GM12878 (cell line): Measurements from ENCODE around the gene RCAN2. TPM values are rescaled to one million over a fixed set of nuclear protein-coding genes. Genes with fewer than 3 reads are reported as not detected.

Experiments
- ATAC-seq: fragments of 200-7000 bp; cut with Tn5 transposase; 3 replicates; pipeline ENCODE4 v1.9.1; 2020; ENCODE audit warnings: mild to moderate bottlenecking, moderate library complexity
- BruUV-seq: library from RNA; stranded (reverse); fragments of 400-500 nt; replicated peaks from 2 replicates; lab custom pipeline; 2021; lab: Mats Ljungman, UMichigan
- CTCF ChIA-PET: fragments of 300-600 bp; sonication (Branson Sonifier 250); formaldehyde crosslinking; extraction: SDS; loops from one replicate; lab custom pipeline; 2021; ENCODE audit warnings: inconsistent platforms; lab: Yijun Ruan, JAX
- POLR2A ChIA-PET: fragments of 350-600 bp; formaldehyde crosslinking; extraction: SDS; loops from one replicate; lab custom pipeline; 2021; ENCODE audit warnings: inconsistent platforms; lab: Charles Lee
- RAD21 ChIA-PET: fragments of 300-600 bp; sonication (Branson Sonifier 250); formaldehyde crosslinking; loops from one replicate; lab custom pipeline; 2023; ENCODE audit warnings: antibody characterized with exemption; ENCODE audit not compliant: unreplicated experiment; lab: Charles Lee
- SMC1A ChIA-PET: fragments of 300-600 bp; sonication (Branson Sonifier 250); formaldehyde crosslinking; loops from one replicate; lab custom pipeline; 2023; ENCODE audit not compliant: unreplicated experiment, uncharacterized antibody; lab: Charles Lee
- DNase-seq: peaks from one replicate; pipeline ENCODE4 v3.0.0-alpha.2; 2011; ENCODE audit warnings: low read depth, low spot score
- FAIRE-seq: peaks from 3 replicates; lab custom pipeline; 2011; peaks lifted over from hg19 to GRCh38; lab: Jason Lieb, UNC
- H2AFZ ChIP-seq: 2 replicates; pipeline ENCODE4 v1.6.0; 2011; ENCODE audit warnings: low read depth, low read length, control low read depth; ENCODE audit not compliant: control insufficient read depth
- H3K27ac ChIP-seq: 2 replicates; pipeline ENCODE4 v1.5.1; 2011; ENCODE audit warnings: control low read depth; ENCODE audit not compliant: control insufficient read depth, insufficient read depth
- H3K27me3 ChIP-seq, 2 experiments: replicated peaks in 1 of 2; 2 replicates each; pipeline versions ENCODE4 v1.6.0 to v1.6.1; 2011; ENCODE audit warnings: low read length in 1 of 2; ENCODE audit not compliant: control insufficient read depth in 2 of 2, insufficient read depth in 2 of 2
- H3K36me3 ChIP-seq, 2 experiments: 2 replicates each; pipeline ENCODE4 v1.5.1; 2011; ENCODE audit warnings: low read length in 1 of 2; ENCODE audit not compliant: control insufficient read depth in 2 of 2, insufficient read depth in 2 of 2
- H3K4me1 ChIP-seq: 2 replicates; pipeline ENCODE4 v1.6.1; 2011; ENCODE audit warnings: mild to moderate bottlenecking, low read length, moderate library complexity, mixed read lengths; ENCODE audit not compliant: control insufficient read depth, insufficient read depth
- H3K4me2 ChIP-seq: 2 replicates; pipeline ENCODE4 v1.6.0; 2011; ENCODE audit warnings: control low read depth; ENCODE audit not compliant: control insufficient read depth, insufficient read depth
- H3K4me3 ChIP-seq: fragments of 200-600 bp; sonication (generic); 2 replicates; pipeline ENCODE4 v1.5.1; 2016
- H3K79me2 ChIP-seq: 2 replicates; pipeline ENCODE4 v1.6.0; 2011; ENCODE audit warnings: low read length; ENCODE audit not compliant: control insufficient read depth, insufficient read depth
- H3K9ac ChIP-seq: 2 replicates; pipeline ENCODE4 v1.8.0; 2011; ENCODE audit warnings: low read length, control low read depth, mixed read lengths; ENCODE audit not compliant: control insufficient read depth, insufficient read depth
- H3K9me3 ChIP-seq: replicated peaks from 3 replicates; pipeline ENCODE4 v1.5.1; 2011; ENCODE audit warnings: mild to moderate bottlenecking, low read length; ENCODE audit not compliant: control insufficient read depth, insufficient read depth
- H4K20me1 ChIP-seq: 2 replicates; pipeline ENCODE4 v1.6.0; 2011; ENCODE audit not compliant: control insufficient read depth, insufficient read depth
- CHD2 ChIP-seq: IDR thresholded peaks from 2 replicates; pipeline ENCODE4 v1.6.1; 2011; ENCODE audit warnings: low read depth, low read length, improper control_type of control experiment, borderline replicate concordance
- DPF2 ChIP-seq: fragments of 450-650 bp; IDR thresholded peaks from 2 replicates; pipeline ENCODE4 v1.6.1; 2017; ENCODE audit warnings: mild to moderate bottlenecking
- EGR1 ChIP-seq, 2 experiments: IDR thresholded peaks; 1 replicate in 1 of 2; 2 replicates in 1 of 2; pipeline ENCODE4 v1.6.1; 2011 to 2012; ENCODE audit warnings: low read depth in 2 of 2, low read length in 2 of 2, borderline replicate concordance in 1 of 2, mild to moderate bottlenecking in 1 of 2, moderate library complexity in 1 of 2
- IKZF2 ChIP-seq, 2 experiments: fragments of 450-650 bp; IDR thresholded peaks; 2 replicates each; pipeline ENCODE4 v1.6.1; 2017; ENCODE audit warnings: mild to moderate bottlenecking in 2 of 2, moderate library complexity in 2 of 2
- JUNB ChIP-seq: IDR thresholded peaks from 2 replicates; pipeline ENCODE4 v1.6.1; 2016; ENCODE audit warnings: antibody characterized with exemption, mild to moderate bottlenecking
- KLF5 ChIP-seq: fragments of 450-650 bp; IDR thresholded peaks from 2 replicates; pipeline ENCODE4 v1.6.1; 2014; ENCODE audit warnings: mild to moderate bottlenecking; ENCODE audit not compliant: partially characterized antibody
- MEF2A ChIP-seq: IDR thresholded peaks from 2 replicates; pipeline ENCODE4 v1.6.1; 2011; ENCODE audit warnings: low read depth, mild to moderate bottlenecking, low read length, moderate library complexity; ENCODE audit not compliant: insufficient read depth
- MLLT1 ChIP-seq: fragments of 450-650 bp; IDR thresholded peaks from 2 replicates; pipeline ENCODE4 v1.6.1; 2016; ENCODE audit warnings: mild to moderate bottlenecking
- NFYA ChIP-seq: IDR thresholded peaks from 2 replicates; pipeline ENCODE4 v1.6.1; 2011; ENCODE audit warnings: low read depth, mild to moderate bottlenecking, low read length, improper control_type of control experiment, borderline replicate concordance
- NFYB ChIP-seq: IDR thresholded peaks from 2 replicates; pipeline ENCODE4 v1.6.1; 2011; ENCODE audit warnings: low read depth, mild to moderate bottlenecking, low read length, improper control_type of control experiment, moderate library complexity; ENCODE audit not compliant: insufficient read depth
- NR2C2 ChIP-seq: IDR thresholded peaks from 2 replicates; pipeline ENCODE4 v1.6.1; 2011; ENCODE audit warnings: borderline replicate concordance, low read depth; ENCODE audit not compliant: control insufficient read depth, insufficient read length
- NR2F1 ChIP-seq: fragments of 450-650 bp; conservative IDR thresholded peaks from 2 replicates; pipeline ENCODE4 v1.6.1; 2017; ENCODE audit warnings: mild to moderate bottlenecking
- RAD51 ChIP-seq: fragments of 450-650 bp; IDR thresholded peaks from 2 replicates; pipeline ENCODE4 v1.6.1; 2016; ENCODE audit warnings: moderate library complexity, mild to moderate bottlenecking, inconsistent platforms
- RELB ChIP-seq: fragments of 450-650 bp; IDR thresholded peaks from 2 replicates; pipeline ENCODE4 v1.6.1; 2017; ENCODE audit warnings: low read depth, mild to moderate bottlenecking, moderate library complexity
- SIX5 ChIP-seq: IDR thresholded peaks from 2 replicates; pipeline ENCODE4 v1.6.1; 2011; ENCODE audit warnings: mild to moderate bottlenecking, low read depth, low read length, moderate library complexity; ENCODE audit not compliant: severe bottlenecking
- SMARCA5 ChIP-seq: fragments of 450-650 bp; IDR thresholded peaks from 2 replicates; pipeline ENCODE4 v1.6.1; 2017; ENCODE audit warnings: mild to moderate bottlenecking
- STAT1 ChIP-seq: fragments of 450-650 bp; conservative IDR thresholded peaks from 2 replicates; pipeline ENCODE4 v1.6.1; 2014; ENCODE audit warnings: antibody characterized with exemption, mild to moderate bottlenecking
- TAF1 ChIP-seq: IDR thresholded peaks from 2 replicates; pipeline ENCODE4 v1.6.1; 2011; ENCODE audit warnings: mild to moderate bottlenecking, low read depth, low read length, borderline replicate concordance
- TBL1XR1 ChIP-seq: IDR thresholded peaks from 2 replicates; pipeline ENCODE4 v1.6.1; 2012; ENCODE audit warnings: low read depth, low read length, improper control_type of control experiment
- TCF3 ChIP-seq: IDR thresholded peaks from 2 replicates; pipeline ENCODE4 v1.6.1; 2012; ENCODE audit warnings: low read depth, mild to moderate bottlenecking, low read length, borderline replicate concordance; ENCODE audit not compliant: insufficient read depth
- WGBS: methylation state at CpG from one replicate; pipeline ENCODE4 v1.1.6; 2016; ENCODE audit warnings: low lambda C conversion rate; ENCODE audit not compliant: insufficient replicate concordance, insufficient coverage; ENCODE audit errors: missing lambda C conversion rate; 5-methylcytosine and 5-hydroxymethylcytosine counted together
- in situ Hi-C: fragments of 300-500 bp; cut with MboI; formaldehyde crosslinking; loops from 9 replicates; pipeline ENCODE4 v1.14.3; 2018; ENCODE audit warnings: mixed read lengths
- intact Hi-C: fragments of 100-400 bp; cut with micrococcal nuclease; formaldehyde crosslinking; loops from one replicate; pipeline ENCODE4 v1.14.2; 2022; ENCODE audit not compliant: unreplicated experiment
- polyA plus RNA-seq, 11 experiments: library from polyadenylated mRNA; depleted of rRNA in 4 of 11; unstranded in 6 of 11; stranded (reverse) in 5 of 11; fragments of >200 nt; fragmentation: Nextera tagmentation in 4 of 11; fragmentation: Illumina TruSeq in 1 of 11; extraction: Ambion mirVana in 4 of 11; extraction: Trizol in 1 of 11; gene quantifications; 1 replicate in 1 of 11; 2 replicates in 10 of 11; pipeline versions ENCODE4 v1.2.1 to v1.2.3, GENCODE V29; 2011 to 2016; ENCODE audit warnings: inconsistent platforms in 2 of 11, missing spikeins in 2 of 11, low read depth in 1 of 11
- total RNA-seq, 4 experiments: library from RNA; depleted of rRNA in 3 of 4; stranded (reverse); fragments of >200 nt in 3 of 4; fragmentation: Illumina TruSeq in 1 of 4; extraction: Trizol in 1 of 4; gene quantifications; 2 replicates each; pipeline versions ENCODE4 v1.2.1 to v1.2.3, GENCODE V29; 2013 to 2021

Gene RCAN2
- total and polyA plus RNA-seq, 10 of the 15 experiments (the other 5 are each of a cell fraction or from before 2014, with no cell fraction given) = 0.06 TPM; not detected in 9

- 25% methylated on average over 3 of the region's 3 CpGs for WGBS
- ChIA-PET CTCF (no interaction called here), SMC1A (no interaction called here), POLR2A (interaction anchor here (0.6 kb wide), 1 partner anchor 52 kb away, joined by 3 read pairs; no protein-coding TSS in a partner anchor), RAD21 (no interaction called here)
- no TSS peak for BruUV-seq
- Histone ChIP-seq H3K4me2 (no peak overlapping the region), H3K36me3 (no peaks in the 10 kb centered on the region), H3K79me2 (no peaks in the 10 kb centered on the region), H2AFZ (no peak overlapping the region), H3K9me3 (no peaks in the 10 kb centered on the region), H3K27me3 (no peaks in the 10 kb centered on the region), H4K20me1 (no peaks in the 10 kb centered on the region), H3K4me3 (no peak overlapping the region), H3K27ac (no peak overlapping the region), H3K9ac (no peak overlapping the region), H3K4me1 (no peaks in the 10 kb centered on the region)
- FAIRE-seq = no peak
- DNase-seq = no peak
- ATAC-seq = no peak
- no peak for TF ChIP-seq KLF5
- no peak for TF ChIP-seq MLLT1
- no peak for TF ChIP-seq RAD51
- no peak for TF ChIP-seq EGR1 (IDR thresholded peaks at IDR 0.05; ENCODE audit: borderline replicate concordance in 1 of 2, low read depth in 2 of 2, low read length in 2 of 2)
- TF ChIP-seq MEF2A = no peak
- no peak for TF ChIP-seq NFYA
- no peak for TF ChIP-seq TAF1
- TF ChIP-seq IKZF2 (IDR thresholded peaks at IDR 0.05) = no peak
- TF ChIP-seq NR2C2 = no peak
- TF ChIP-seq RELB = no peak
- TF ChIP-seq SIX5 = no peak
- no peak for TF ChIP-seq JUNB
- no peak for TF ChIP-seq DPF2
- no peak for TF ChIP-seq CHD2
- no peak for TF ChIP-seq TCF3
- no peak for TF ChIP-seq STAT1
- TF ChIP-seq NR2F1 = no peak
- TF ChIP-seq TBL1XR1 = no peak
- TF ChIP-seq NFYB = no peak
- TF ChIP-seq SMARCA5 = no peak
- in situ Hi-C loops (no loop called here), intact Hi-C loops (no loop called here)
Observed at GRCh38 chr6:46528961-46529750, 37.9 kb upstream of the RCAN2 start.
